GM12878 (cell line): ENCODE measurements around the gene RP2. TPM values are rescaled to one million over a fixed set of nuclear protein-coding genes. Genes with fewer than 3 reads are reported as not detected.

Experiments used
- ATAC-seq: fragments of 200-7000 bp; cut with Tn5 transposase; 3 replicates; pipeline ENCODE4 v1.9.1; 2020; ENCODE audit warnings: mild to moderate bottlenecking, moderate library complexity
- BruUV-seq: library from RNA; stranded (reverse); fragments of 400-500 nt; replicated peaks from 2 replicates; lab custom pipeline; 2021; lab: Mats Ljungman, UMichigan
- CTCF ChIA-PET: fragments of 300-600 bp; sonication (Branson Sonifier 250); formaldehyde crosslinking; extraction: SDS; loops from one replicate; lab custom pipeline; 2021; ENCODE audit warnings: inconsistent platforms; lab: Yijun Ruan, JAX
- POLR2A ChIA-PET: fragments of 350-600 bp; formaldehyde crosslinking; extraction: SDS; loops from one replicate; lab custom pipeline; 2021; ENCODE audit warnings: inconsistent platforms; lab: Charles Lee
- RAD21 ChIA-PET: fragments of 300-600 bp; sonication (Branson Sonifier 250); formaldehyde crosslinking; loops from one replicate; lab custom pipeline; 2023; ENCODE audit warnings: antibody characterized with exemption; ENCODE audit not compliant: unreplicated experiment; lab: Charles Lee
- SMC1A ChIA-PET: fragments of 300-600 bp; sonication (Branson Sonifier 250); formaldehyde crosslinking; loops from one replicate; lab custom pipeline; 2023; ENCODE audit not compliant: unreplicated experiment, uncharacterized antibody; lab: Charles Lee
- DNase-seq: peaks from one replicate; pipeline ENCODE4 v3.0.0-alpha.2; 2011; ENCODE audit warnings: low read depth, low spot score
- FAIRE-seq: peaks from 3 replicates; lab custom pipeline; 2011; peaks lifted over from hg19 to GRCh38; lab: Jason Lieb, UNC
- H2AFZ ChIP-seq: 2 replicates; pipeline ENCODE4 v1.6.0; 2011; ENCODE audit warnings: low read depth, low read length, control low read depth; ENCODE audit not compliant: control insufficient read depth
- H3K27ac ChIP-seq: 2 replicates; pipeline ENCODE4 v1.5.1; 2011; ENCODE audit warnings: control low read depth; ENCODE audit not compliant: control insufficient read depth, insufficient read depth
- H3K27me3 ChIP-seq, 2 experiments: replicated peaks in 1 of 2; 2 replicates each; pipeline versions ENCODE4 v1.6.0 to v1.6.1; 2011; ENCODE audit warnings: low read length in 1 of 2; ENCODE audit not compliant: control insufficient read depth in 2 of 2, insufficient read depth in 2 of 2
- H3K36me3 ChIP-seq, 2 experiments: 2 replicates each; pipeline ENCODE4 v1.5.1; 2011; ENCODE audit warnings: low read length in 1 of 2; ENCODE audit not compliant: control insufficient read depth in 2 of 2, insufficient read depth in 2 of 2
- H3K4me1 ChIP-seq: 2 replicates; pipeline ENCODE4 v1.6.1; 2011; ENCODE audit warnings: mild to moderate bottlenecking, low read length, moderate library complexity, mixed read lengths; ENCODE audit not compliant: control insufficient read depth, insufficient read depth
- H3K4me2 ChIP-seq: 2 replicates; pipeline ENCODE4 v1.6.0; 2011; ENCODE audit warnings: control low read depth; ENCODE audit not compliant: control insufficient read depth, insufficient read depth
- H3K4me3 ChIP-seq: fragments of 200-600 bp; sonication (generic); 2 replicates; pipeline ENCODE4 v1.5.1; 2016
- H3K79me2 ChIP-seq: 2 replicates; pipeline ENCODE4 v1.6.0; 2011; ENCODE audit warnings: low read length; ENCODE audit not compliant: control insufficient read depth, insufficient read depth
- H3K9ac ChIP-seq: 2 replicates; pipeline ENCODE4 v1.8.0; 2011; ENCODE audit warnings: low read length, control low read depth, mixed read lengths; ENCODE audit not compliant: control insufficient read depth, insufficient read depth
- H3K9me3 ChIP-seq: replicated peaks from 3 replicates; pipeline ENCODE4 v1.5.1; 2011; ENCODE audit warnings: mild to moderate bottlenecking, low read length; ENCODE audit not compliant: control insufficient read depth, insufficient read depth
- H4K20me1 ChIP-seq: 2 replicates; pipeline ENCODE4 v1.6.0; 2011; ENCODE audit not compliant: control insufficient read depth, insufficient read depth
- CBX5 ChIP-seq: sonication (generic); IDR thresholded peaks from 2 replicates; pipeline ENCODE4 v1.6.1; 2016; ENCODE audit warnings: low read depth, moderate library complexity, mild to moderate bottlenecking, inconsistent platforms
- NFXL1 ChIP-seq: fragments of 450-650 bp; IDR thresholded peaks from 2 replicates; pipeline ENCODE4 v1.6.1; 2017; ENCODE audit warnings: antibody characterized with exemption, mild to moderate bottlenecking, borderline replicate concordance
- NR2F1 ChIP-seq: fragments of 450-650 bp; conservative IDR thresholded peaks from 2 replicates; pipeline ENCODE4 v1.6.1; 2017; ENCODE audit warnings: mild to moderate bottlenecking
- SP1 ChIP-seq: IDR thresholded peaks from one replicate; pipeline ENCODE4 v1.6.1; 2011; ENCODE audit warnings: low read depth, low read length
- SRF ChIP-seq, 2 experiments: IDR thresholded peaks; 2 replicates each; pipeline ENCODE4 v1.6.1; 2011; ENCODE audit warnings: low read depth in 2 of 2, low read length in 2 of 2, mild to moderate bottlenecking in 1 of 2, moderate library complexity in 1 of 2
- ZNF384 ChIP-seq: IDR thresholded peaks from 2 replicates; pipeline ENCODE4 v1.6.1; 2012; ENCODE audit warnings: low read depth, mild to moderate bottlenecking, low read length, improper control_type of control experiment, borderline replicate concordance
- WGBS: methylation state at CpG from one replicate; pipeline ENCODE4 v1.1.6; 2016; ENCODE audit warnings: low lambda C conversion rate; ENCODE audit not compliant: insufficient replicate concordance, insufficient coverage; ENCODE audit errors: missing lambda C conversion rate; 5-methylcytosine and 5-hydroxymethylcytosine counted together
- in situ Hi-C: fragments of 300-500 bp; cut with MboI; formaldehyde crosslinking; loops from 9 replicates; pipeline ENCODE4 v1.14.3; 2018; ENCODE audit warnings: mixed read lengths
- intact Hi-C: fragments of 100-400 bp; cut with micrococcal nuclease; formaldehyde crosslinking; loops from one replicate; pipeline ENCODE4 v1.14.2; 2022; ENCODE audit not compliant: unreplicated experiment
- polyA plus RNA-seq, 11 experiments: library from polyadenylated mRNA; depleted of rRNA in 4 of 11; unstranded in 6 of 11; stranded (reverse) in 5 of 11; fragments of >200 nt; fragmentation: Nextera tagmentation in 4 of 11; fragmentation: Illumina TruSeq in 1 of 11; extraction: Ambion mirVana in 4 of 11; extraction: Trizol in 1 of 11; gene quantifications; 1 replicate in 1 of 11; 2 replicates in 10 of 11; pipeline versions ENCODE4 v1.2.1 to v1.2.3, GENCODE V29; 2011 to 2016; ENCODE audit warnings: inconsistent platforms in 2 of 11, missing spikeins in 2 of 11, low read depth in 1 of 11
- total RNA-seq, 4 experiments: library from RNA; depleted of rRNA in 3 of 4; stranded (reverse); fragments of >200 nt in 3 of 4; fragmentation: Illumina TruSeq in 1 of 4; extraction: Trizol in 1 of 4; gene quantifications; 2 replicates each; pipeline versions ENCODE4 v1.2.1 to v1.2.3, GENCODE V29; 2013 to 2021
- TF ChIP-seq, protein P1 (sequence below): fragments of 450-650 bp; formaldehyde crosslinking; IDR thresholded peaks from 2 replicates; pipeline ENCODE4 v1.5.0; 2022; ENCODE audit warnings: mild to moderate bottlenecking, missing genetic modification characterization
- TF ChIP-seq, protein P2 (sequence below): IDR thresholded peaks from 2 replicates; pipeline ENCODE4 v1.6.1; 2011; ENCODE audit warnings: borderline replicate concordance, low read depth, mild to moderate bottlenecking, moderate library complexity, mixed read lengths, low read length; ENCODE audit not compliant: insufficient read depth; ENCODE audit errors: extremely low read length
- TF ChIP-seq, protein P3 (sequence below): fragments of 450-650 bp; IDR thresholded peaks from 2 replicates; pipeline ENCODE4 v1.6.1; 2016; ENCODE audit warnings: mild to moderate bottlenecking
- TF ChIP-seq, protein P4 (sequence below): IDR thresholded peaks from 2 replicates; pipeline ENCODE4 v1.6.1; 2012; ENCODE audit warnings: low read depth, low read length, improper control_type of control experiment
- TF ChIP-seq, protein P5 (sequence below): fragments of 450-650 bp; IDR thresholded peaks from 2 replicates; pipeline ENCODE4 v1.6.1; 2016; ENCODE audit warnings: mild to moderate bottlenecking, moderate library complexity, borderline replicate concordance

The RP2 gene
- total and polyA plus RNA-seq, 10 of the 15 experiments (the other 5 are each of a cell fraction or from before 2014, with no cell fraction given) = 3.5 to 11.0 (median 5.7) TPM

DNA sequence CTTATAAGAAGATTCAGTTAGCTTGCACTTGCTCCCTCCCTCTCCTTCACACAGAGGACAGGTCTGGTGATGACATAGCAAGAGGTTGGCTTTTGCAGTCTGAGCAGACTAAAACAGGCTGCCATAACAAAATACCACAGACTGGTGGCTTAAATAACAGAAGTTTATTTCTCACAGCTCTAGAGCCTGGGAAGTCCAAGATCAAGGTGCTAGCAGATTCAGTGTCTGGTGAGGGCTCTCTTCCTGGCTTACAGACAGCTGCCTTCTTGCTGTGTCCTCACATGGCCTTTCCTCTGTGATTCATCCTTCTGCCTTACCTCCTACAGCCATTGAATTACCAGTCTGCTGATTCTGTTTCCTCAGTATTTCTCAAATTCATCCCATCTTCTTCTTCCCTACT, 13.1 kb downstream of the RP2 start (continued):
- TF ChIP-seq, protein P1, sequence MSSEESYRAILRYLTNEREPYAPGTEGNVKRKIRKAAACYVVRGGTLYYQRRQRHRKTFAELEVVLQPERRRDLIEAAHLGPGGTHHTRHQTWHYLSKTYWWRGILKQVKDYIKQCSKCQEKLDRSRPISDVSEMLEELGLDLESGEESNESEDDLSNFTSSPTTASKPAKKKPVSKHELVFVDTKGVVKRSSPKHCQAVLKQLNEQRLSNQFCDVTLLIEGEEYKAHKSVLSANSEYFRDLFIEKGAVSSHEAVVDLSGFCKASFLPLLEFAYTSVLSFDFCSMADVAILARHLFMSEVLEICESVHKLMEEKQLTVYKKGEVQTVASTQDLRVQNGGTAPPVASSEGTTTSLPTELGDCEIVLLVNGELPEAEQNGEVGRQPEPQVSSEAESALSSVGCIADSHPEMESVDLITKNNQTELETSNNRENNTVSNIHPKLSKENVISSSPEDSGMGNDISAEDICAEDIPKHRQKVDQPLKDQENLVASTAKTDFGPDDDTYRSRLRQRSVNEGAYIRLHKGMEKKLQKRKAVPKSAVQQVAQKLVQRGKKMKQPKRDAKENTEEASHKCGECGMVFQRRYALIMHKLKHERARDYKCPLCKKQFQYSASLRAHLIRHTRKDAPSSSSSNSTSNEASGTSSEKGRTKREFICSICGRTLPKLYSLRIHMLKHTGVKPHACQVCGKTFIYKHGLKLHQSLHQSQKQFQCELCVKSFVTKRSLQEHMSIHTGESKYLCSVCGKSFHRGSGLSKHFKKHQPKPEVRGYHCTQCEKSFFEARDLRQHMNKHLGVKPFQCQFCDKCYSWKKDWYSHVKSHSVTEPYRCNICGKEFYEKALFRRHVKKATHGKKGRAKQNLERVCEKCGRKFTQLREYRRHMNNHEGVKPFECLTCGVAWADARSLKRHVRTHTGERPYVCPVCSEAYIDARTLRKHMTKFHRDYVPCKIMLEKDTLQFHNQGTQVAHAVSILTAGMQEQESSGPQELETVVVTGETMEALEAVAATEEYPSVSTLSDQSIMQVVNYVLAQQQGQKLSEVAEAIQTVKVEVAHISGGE (CRISPR knock-in tag) = no peak
- no peak for TF ChIP-seq NFXL1

DNA sequence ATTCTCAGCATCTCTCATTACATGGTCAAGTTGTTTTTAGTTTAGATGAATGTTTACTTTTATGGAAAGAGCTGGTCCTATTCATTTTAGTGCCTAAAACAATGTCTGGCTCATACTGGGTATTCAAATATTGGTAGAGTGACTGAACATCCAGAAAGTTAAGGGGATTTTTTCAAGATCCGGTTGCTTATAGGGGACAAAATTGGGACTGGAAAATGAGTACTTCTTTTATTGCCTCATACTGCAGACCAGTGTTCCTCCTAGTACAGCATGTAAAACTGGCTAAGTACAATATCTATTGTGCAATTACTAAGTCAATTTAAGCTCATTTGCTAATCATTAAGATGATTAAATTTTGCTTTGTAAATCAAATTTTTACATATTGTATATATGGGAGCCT, 13.9 kb downstream of the RP2 start:
- no peak overlapping the region for H3K27ac ChIP-seq
- no peak overlapping the region for H2AFZ ChIP-seq
- WGBS = 55% methylated on average over 1 of the region's 1 CpG
- POLR2A ChIA-PET = no interaction called here
- H3K36me3 ChIP-seq = no peaks in the 10 kb centered on the region; a peak in 1 of 4 replicates
- H3K4me3 ChIP-seq = no peak overlapping the region
- H3K4me2 ChIP-seq = no peak overlapping the region
- H4K20me1 ChIP-seq = no peaks in the 10 kb centered on the region
- FAIRE-seq (no peak), DNase-seq (no peak), ATAC-seq (no peak)
- no peaks in the 10 kb centered on the region for H3K27me3 ChIP-seq
- intact Hi-C loops (no loop called here), in situ Hi-C loops (no loop called here)
- no TSS peak for BruUV-seq
- H3K9ac ChIP-seq = no peak overlapping the region
- H3K9me3 ChIP-seq = no peaks in the 10 kb centered on the region
- H3K4me1 ChIP-seq = no peaks in the 10 kb centered on the region
- SMC1A ChIA-PET = interaction anchor here (1.0 to 1.3 kb wide), 2 partner anchors 11 to 82 kb away, joined by 3 to 4 read pairs; no protein-coding TSS in a partner anchor
- CTCF ChIA-PET = interaction anchor here (2.1 kb wide), 1 partner anchor 11 kb away, joined by 6 read pairs; no protein-coding TSS in a partner anchor
- RAD21 ChIA-PET = no interaction called here
- no peaks in the 10 kb centered on the region for H3K79me2 ChIP-seq
- TF ChIP-seq, protein P2, sequence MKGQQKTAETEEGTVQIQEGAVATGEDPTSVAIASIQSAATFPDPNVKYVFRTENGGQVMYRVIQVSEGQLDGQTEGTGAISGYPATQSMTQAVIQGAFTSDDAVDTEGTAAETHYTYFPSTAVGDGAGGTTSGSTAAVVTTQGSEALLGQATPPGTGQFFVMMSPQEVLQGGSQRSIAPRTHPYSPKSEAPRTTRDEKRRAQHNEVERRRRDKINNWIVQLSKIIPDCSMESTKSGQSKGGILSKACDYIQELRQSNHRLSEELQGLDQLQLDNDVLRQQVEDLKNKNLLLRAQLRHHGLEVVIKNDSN = no peak
- TF ChIP-seq CBX5 = no peak
- TF ChIP-seq, protein P3, sequence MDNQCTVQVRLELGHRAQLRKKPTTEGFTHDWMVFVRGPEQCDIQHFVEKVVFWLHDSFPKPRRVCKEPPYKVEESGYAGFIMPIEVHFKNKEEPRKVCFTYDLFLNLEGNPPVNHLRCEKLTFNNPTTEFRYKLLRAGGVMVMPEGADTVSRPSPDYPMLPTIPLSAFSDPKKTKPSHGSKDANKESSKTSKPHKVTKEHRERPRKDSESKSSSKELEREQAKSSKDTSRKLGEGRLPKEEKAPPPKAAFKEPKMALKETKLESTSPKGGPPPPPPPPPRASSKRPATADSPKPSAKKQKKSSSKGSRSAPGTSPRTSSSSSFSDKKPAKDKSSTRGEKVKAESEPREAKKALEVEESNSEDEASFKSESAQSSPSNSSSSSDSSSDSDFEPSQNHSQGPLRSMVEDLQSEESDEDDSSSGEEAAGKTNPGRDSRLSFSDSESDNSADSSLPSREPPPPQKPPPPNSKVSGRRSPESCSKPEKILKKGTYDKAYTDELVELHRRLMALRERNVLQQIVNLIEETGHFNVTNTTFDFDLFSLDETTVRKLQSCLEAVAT = no peak
- TF ChIP-seq ZNF384 = no peak
- TF ChIP-seq SRF (IDR thresholded peaks at IDR 0.05; ENCODE audit: low read depth in 2 of 2, low read length in 2 of 2) = no peak
- TF ChIP-seq, protein P4, sequence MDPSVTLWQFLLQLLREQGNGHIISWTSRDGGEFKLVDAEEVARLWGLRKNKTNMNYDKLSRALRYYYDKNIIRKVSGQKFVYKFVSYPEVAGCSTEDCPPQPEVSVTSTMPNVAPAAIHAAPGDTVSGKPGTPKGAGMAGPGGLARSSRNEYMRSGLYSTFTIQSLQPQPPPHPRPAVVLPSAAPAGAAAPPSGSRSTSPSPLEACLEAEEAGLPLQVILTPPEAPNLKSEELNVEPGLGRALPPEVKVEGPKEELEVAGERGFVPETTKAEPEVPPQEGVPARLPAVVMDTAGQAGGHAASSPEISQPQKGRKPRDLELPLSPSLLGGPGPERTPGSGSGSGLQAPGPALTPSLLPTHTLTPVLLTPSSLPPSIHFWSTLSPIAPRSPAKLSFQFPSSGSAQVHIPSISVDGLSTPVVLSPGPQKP = no peak
- TF ChIP-seq, protein P5, sequence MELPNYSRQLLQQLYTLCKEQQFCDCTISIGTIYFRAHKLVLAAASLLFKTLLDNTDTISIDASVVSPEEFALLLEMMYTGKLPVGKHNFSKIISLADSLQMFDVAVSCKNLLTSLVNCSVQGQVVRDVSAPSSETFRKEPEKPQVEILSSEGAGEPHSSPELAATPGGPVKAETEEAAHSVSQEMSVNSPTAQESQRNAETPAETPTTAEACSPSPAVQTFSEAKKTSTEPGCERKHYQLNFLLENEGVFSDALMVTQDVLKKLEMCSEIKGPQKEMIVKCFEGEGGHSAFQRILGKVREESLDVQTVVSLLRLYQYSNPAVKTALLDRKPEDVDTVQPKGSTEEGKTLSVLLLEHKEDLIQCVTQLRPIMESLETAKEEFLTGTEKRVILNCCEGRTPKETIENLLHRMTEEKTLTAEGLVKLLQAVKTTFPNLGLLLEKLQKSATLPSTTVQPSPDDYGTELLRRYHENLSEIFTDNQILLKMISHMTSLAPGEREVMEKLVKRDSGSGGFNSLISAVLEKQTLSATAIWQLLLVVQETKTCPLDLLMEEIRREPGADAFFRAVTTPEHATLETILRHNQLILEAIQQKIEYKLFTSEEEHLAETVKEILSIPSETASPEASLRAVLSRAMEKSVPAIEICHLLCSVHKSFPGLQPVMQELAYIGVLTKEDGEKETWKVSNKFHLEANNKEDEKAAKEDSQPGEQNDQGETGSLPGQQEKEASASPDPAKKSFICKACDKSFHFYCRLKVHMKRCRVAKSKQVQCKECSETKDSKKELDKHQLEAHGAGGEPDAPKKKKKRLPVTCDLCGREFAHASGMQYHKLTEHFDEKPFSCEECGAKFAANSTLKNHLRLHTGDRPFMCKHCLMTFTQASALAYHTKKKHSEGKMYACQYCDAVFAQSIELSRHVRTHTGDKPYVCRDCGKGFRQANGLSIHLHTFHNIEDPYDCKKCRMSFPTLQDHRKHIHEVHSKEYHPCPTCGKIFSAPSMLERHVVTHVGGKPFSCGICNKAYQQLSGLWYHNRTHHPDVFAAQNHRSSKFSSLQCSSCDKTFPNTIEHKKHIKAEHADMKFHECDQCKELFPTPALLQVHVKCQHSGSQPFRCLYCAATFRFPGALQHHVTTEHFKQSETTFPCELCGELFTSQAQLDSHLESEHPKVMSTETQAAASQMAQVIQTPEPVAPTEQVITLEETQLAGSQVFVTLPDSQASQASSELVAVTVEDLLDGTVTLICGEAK = no peak
- TF ChIP-seq SP1 = no peak
- no peak for TF ChIP-seq NR2F1
